ACHN (cell line): ENCODE data around the gene SATB2.

ENCODE experiments used
- DNase-seq: peaks from one replicate; pipeline ENCODE4 v3.0.0-alpha.2; 2015
- in situ Hi-C: cut with HindIII; loops from 2 replicates; pipeline ENCODE4 v1.10.0; 2017; ENCODE audit warnings: low sequenced_read_pairs, low pct_ligation_motif_present, low pct_unique_long_range_greater_than_20kb

Gene SATB2

GRCh38 chr2:199309973-199310372 is 147.8 kb downstream of the SATB2 start:
- no peak for DNase-seq
- in situ Hi-C loops: no loop called here

- in situ Hi-C loops: no loop called here
- no peak for DNase-seq
Observed at GRCh38 chr2:199309411-199309810, 148.3 kb downstream of the SATB2 start.

DNA sequence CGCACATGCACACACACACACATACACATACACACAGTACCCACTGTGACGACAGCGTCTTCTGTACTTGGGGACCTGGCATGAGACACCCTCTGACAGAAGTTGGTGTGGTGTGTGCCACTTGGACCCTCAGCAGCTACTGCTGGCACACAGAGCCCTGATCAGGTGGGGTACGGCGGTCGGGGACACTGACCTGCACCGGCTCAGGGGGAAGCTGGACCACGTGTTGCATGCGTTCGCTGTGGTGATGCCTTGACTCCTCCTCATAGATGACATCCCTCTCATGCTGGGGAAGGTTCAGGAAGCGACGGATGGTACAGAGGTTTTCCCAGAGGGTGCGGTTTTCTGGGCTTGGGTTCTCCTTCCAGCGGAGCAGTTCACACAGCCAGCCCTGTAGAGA is 149.2 kb downstream of the SATB2 start:
- DNase-seq: no peak
- in situ Hi-C loops: no loop called here

GRCh38 chr2:199307461-199307860 is 150.3 kb downstream of the SATB2 start:
- in situ Hi-C loops: no loop called here
- no peak for DNase-seq

DNA sequence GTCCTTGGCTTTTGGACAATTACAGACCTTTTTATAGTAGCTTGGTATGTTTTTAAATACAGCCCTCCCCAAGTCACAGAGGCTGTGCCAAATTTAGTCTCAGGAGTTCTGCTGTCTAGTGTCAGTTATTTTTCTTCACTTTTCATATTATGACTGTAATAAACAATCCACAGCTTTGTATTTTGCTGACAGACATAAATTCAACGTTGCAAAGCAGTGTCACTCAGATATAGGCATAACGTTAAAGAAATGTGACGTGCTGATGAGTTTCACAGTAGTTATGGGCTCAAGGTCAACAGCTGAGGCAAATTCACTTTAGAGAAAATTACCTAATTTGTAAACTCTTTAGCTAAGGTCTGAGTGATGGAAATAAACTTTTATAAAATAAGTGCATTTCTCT is 151.6 kb downstream of the SATB2 start:
- in situ Hi-C loops: no loop called here
- DNase-seq: no peak

GRCh38 chr2:199303728-199304177 is 154.0 kb downstream of the SATB2 start:
- in situ Hi-C loops: no loop called here
- peak; percentile 91 for DNase-seq

- DNase-seq: peak; percentile 17
- in situ Hi-C loops: no loop called here
Observed at GRCh38 chr2:199302851-199303250, 154.9 kb downstream of the SATB2 start.

DNA sequence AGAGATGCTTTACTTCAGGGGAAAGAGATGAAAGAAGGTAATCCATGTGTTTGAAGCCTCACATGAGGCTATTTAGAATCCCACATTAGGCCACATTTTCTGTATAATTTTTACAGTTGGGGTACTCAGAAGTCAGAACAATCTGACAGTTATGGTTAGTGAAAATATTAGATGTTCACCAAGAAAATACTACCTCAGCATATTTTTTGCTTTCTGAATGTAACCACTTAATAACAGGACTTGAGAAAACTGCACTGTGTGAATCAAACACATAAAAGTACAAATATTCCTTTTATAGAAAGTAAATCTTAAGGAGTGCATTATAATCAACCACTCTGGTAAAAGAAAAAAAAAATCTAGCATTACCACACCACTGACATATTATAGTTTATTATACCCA is 169.3 kb downstream of the SATB2 start:
- in situ Hi-C loops: no loop called here
- DNase-seq: no peak

DNA sequence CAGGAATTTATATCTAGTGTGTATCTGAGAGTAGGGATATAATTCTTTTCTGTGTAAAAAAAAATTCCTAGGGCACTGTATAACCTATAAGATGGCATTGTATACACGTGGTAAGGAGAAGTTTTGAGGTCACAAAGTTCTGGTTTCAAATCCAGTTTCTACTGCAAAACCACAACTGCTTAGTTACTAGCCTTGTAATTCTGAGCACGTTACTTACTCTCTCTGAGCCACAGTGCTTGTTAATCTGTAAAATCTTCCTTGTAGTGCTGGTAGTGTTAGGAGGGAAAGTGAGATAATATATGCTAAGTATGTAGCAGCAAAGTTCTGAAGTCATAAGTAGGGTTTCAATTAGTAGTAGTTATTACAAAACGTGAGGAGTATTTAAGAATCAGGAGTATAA is 175.4 kb downstream of the SATB2 start:
- DNase-seq: no peak
- in situ Hi-C loops: no loop called here

DNA sequence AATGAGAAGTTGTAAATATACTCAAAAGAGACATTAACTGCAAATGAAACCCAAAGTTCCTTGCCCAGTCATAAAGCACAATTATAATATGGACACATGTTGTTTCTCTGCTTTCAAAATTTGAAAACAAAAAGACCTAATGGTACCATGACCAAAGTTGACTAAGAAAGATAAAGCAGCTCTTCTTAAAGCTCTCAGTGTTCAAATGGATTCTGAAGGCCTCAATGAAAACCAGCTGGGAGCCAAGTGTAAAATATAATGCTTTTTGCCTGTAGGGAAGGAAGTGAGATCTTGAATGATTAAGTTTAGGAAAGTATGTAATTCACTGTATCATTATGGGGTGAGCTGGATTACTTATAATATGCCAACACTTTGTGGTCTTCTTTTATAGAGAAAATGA is 178.6 kb downstream of the SATB2 start:
- in situ Hi-C loops: no loop called here
- DNase-seq: no peak

- in situ Hi-C loops: no loop called here
- peak; percentile 14 for DNase-seq
Observed at GRCh38 chr2:199278099-199278498, 179.6 kb downstream of the SATB2 start.

- no peak for DNase-seq
- in situ Hi-C loops: no loop called here
Observed at GRCh38 chr2:199273042-199273511, 184.7 kb downstream of the SATB2 start.

- in situ Hi-C loops: no loop called here
- DNase-seq: no peak
Observed at GRCh38 chr2:199261936-199262335, 195.8 kb downstream of the SATB2 start.

DNA sequence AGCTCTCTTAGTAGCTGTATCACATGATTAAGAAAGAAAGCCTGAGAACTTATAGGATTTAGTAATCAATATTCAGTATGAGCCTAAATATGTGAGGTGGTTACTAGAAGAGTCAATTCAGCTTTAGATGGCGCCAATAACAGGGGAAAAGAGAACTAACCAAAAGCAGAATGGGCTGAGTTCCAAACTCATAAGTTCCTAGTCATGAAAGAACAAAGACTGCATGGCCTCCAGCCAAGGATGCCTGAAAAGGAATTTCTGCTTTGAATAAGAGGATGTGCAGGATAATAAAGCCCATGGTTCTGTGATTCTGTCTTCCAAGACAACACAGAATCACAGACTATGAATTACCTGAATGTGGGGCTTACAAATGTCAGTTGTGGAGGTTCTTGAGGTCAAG is 196.5 kb downstream of the SATB2 start:
- peak; percentile 59 for DNase-seq
- in situ Hi-C loops: no loop called here

DNA sequence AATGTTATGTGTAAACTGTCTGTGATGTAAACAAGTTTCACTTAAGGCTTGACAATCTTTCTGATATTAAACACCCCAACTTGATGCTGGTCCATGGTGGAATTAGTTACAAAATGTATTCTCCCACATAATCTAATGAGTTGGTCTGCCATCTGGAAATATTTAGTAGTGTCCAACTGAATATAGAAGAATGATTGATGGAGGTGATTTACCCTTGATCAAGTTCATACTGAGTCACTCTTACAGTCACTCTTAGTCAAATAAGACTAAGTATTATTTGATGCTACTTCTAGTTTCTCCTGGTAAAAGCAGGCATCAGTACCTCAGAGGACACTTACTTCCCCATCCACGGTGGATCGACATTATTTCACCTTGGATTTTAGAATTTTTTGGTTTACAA is 198.1 kb downstream of the SATB2 start:
- DNase-seq: no peak
- in situ Hi-C loops: no loop called here

DNA sequence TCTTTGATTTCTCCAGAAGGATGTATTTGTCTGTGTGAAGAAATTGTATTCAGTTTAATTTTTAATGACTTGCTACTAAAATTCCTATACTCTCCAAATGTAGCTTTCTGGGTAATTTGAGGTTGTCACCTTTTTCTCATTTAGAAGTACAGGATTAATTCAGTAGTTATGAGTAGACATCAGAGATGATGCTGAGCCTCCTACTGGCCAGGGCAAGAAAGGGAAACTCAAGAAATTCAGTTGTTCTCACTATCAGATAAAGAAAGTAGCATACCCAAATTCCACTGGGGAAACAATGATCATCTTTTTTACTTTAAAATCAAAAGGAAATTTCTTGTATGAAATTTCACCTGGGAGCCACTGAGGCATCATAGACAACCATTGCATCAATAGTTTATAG is 199.4 kb downstream of the SATB2 start:
- DNase-seq: peak; percentile 18
- in situ Hi-C loops: no loop called here

GRCh38 chr2:199257261-199258224 is 200.2 kb downstream of the SATB2 start:
- in situ Hi-C loops: no loop called here
- DNase-seq: no peak

DNA sequence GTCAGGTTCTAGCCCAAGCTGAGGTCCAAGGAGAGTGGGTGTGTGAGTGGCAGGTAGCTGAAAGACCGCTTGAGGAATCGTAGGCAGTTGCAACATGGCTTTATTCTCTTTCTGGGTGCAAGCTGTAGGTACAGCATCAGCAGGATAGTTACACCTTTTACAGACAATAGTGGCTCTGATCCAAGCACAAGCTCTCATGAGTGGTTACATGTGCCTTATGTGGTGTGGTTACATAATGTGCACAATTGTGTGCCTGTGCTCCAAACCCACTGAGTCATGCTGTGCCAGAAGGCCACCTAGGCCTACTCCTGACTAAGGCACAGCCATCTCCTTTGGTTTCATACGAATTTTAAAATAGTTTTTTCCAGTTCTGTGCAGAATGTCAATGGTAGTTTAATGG is 227.6 kb downstream of the SATB2 start:
- DNase-seq: no peak
- in situ Hi-C loops: no loop called here

- in situ Hi-C loops: no loop called here
Observed at GRCh38 chr2:199228887-199229819, 228.6 kb downstream of the SATB2 start.

More at GRCh38 chr2:199228887-199229819, 228.6 kb downstream of the SATB2 start:
- peak; percentile 86 for DNase-seq
